ENCODE data around the gene PIR. TPM values are rescaled to one million over a fixed set of nuclear protein-coding genes. Genes with fewer than 3 reads are reported as not detected.

PIR gene
- total RNA-seq, 3 donors from 2014 or later (not counting 1 experiment from before 2014, with no cell fraction given): 0.57 TPM; not detected in 2

GRCh38 chrX:15515931-15516330 lies 22.8 kb upstream of the PIR start:
- Mint-ChIP-seq H3K36me3 (no peaks in the 10 kb centered on the region), H3K4me3 (no peak overlapping the region), H3K9me3 (no peaks in the 10 kb centered on the region), H3K27ac (no peak overlapping the region), H3K27me3 (ENCODE audit: low read depth in 2 of 2) (peaks cover 0 to 13% of the 10 kb centered on the region in 2 donors), H3K4me1 (no peaks in the 10 kb centered on the region)
- Histone ChIP-seq H3K4me1 (ENCODE audit: control insufficient read depth, insufficient read depth, low read length) (no peaks in the 10 kb centered on the region), H3K27ac (ENCODE audit: low read length) (no peak overlapping the region), H3K27me3 (ENCODE audit: control insufficient read depth, insufficient read depth, low read length) (no peaks in the 10 kb centered on the region), H3K36me3 (ENCODE audit: control insufficient read depth, insufficient read depth, low read length) (no peaks in the 10 kb centered on the region), H3K9me3 (ENCODE audit: control insufficient read depth, insufficient read depth, low read length) (no peaks in the 10 kb centered on the region), H3K4me3 (ENCODE audit: low read length) (no peak overlapping the region)
- DNase-seq: no peak
- 22% methylated on average over 6 of the region's 6 CpGs for WGBS (ENCODE audit: insufficient coverage)
- intact Hi-C loops (cut with micrococcal nuclease): no loop called here
- no peak for TF ChIP-seq CTCF (IDR thresholded peaks at IDR 0.05)
- ATAC-seq: no peak

- H3K36me3 Mint-ChIP-seq: no peaks in the 10 kb centered on the region
- DNase-seq: no peak
- Histone ChIP-seq H3K27me3 (ENCODE audit: control insufficient read depth, insufficient read depth, low read length) (no peaks in the 10 kb centered on the region), H3K4me3 (ENCODE audit: low read length) (no peak overlapping the region), H3K4me1 (ENCODE audit: control insufficient read depth, insufficient read depth, low read length) (no peaks in the 10 kb centered on the region), H3K27ac (ENCODE audit: low read length) (no peak overlapping the region), H3K9me3 (ENCODE audit: control insufficient read depth, insufficient read depth, low read length) (no peaks in the 10 kb centered on the region), H3K36me3 (ENCODE audit: control insufficient read depth, insufficient read depth, low read length) (no peaks in the 10 kb centered on the region)
- no peaks in the 10 kb centered on the region for H3K9me3 Mint-ChIP-seq
- no peaks in the 10 kb centered on the region for H3K4me1 Mint-ChIP-seq
- peaks cover 0 to 18% of the 10 kb centered on the region in 2 donors for H3K27me3 Mint-ChIP-seq (ENCODE audit: low read depth in 2 of 2)
- no peak overlapping the region for H3K4me3 Mint-ChIP-seq
- no peak for TF ChIP-seq CTCF (IDR thresholded peaks at IDR 0.05)
- intact Hi-C loops (cut with micrococcal nuclease): no loop called here
- H3K27ac Mint-ChIP-seq: no peak overlapping the region
- ATAC-seq: no peak
- WGBS (ENCODE audit: insufficient coverage): no CpG with 5 or more reads among the region's 1 CpG
Measured at GRCh38 chrX:15514279-15514678, 21.1 kb upstream of the PIR start.

GRCh38 chrX:15512401-15512965 lies 19.4 kb upstream of the PIR start:
- intact Hi-C loops (cut with micrococcal nuclease): no loop called here
- Mint-ChIP-seq H3K36me3 (no peaks in the 10 kb centered on the region), H3K27ac (no peak overlapping the region), H3K4me1 (no peaks in the 10 kb centered on the region), H3K9me3 (no peaks in the 10 kb centered on the region), H3K27me3 (ENCODE audit: low read depth in 2 of 2) (peaks cover 0 to 23% of the 10 kb centered on the region in 2 donors), H3K4me3 (no peak overlapping the region)
- TF ChIP-seq CTCF (IDR thresholded peaks at IDR 0.05): no peak
- no peaks in the 10 kb centered on the region for H3K36me3 ChIP-seq (ENCODE audit: control insufficient read depth, insufficient read depth, low read length)
- ATAC-seq: no peak
- WGBS (ENCODE audit: insufficient coverage): 66% methylated on average over 3 of the region's 4 CpGs
- no peak for DNase-seq
- no peak overlapping the region for H3K4me3 ChIP-seq (ENCODE audit: low read length)
- H3K27ac ChIP-seq (ENCODE audit: low read length): no peak overlapping the region
- H3K27me3 ChIP-seq (ENCODE audit: control insufficient read depth, insufficient read depth, low read length): no peaks in the 10 kb centered on the region
- no peaks in the 10 kb centered on the region for H3K4me1 ChIP-seq (ENCODE audit: control insufficient read depth, insufficient read depth, low read length)
- no peaks in the 10 kb centered on the region for H3K9me3 ChIP-seq (ENCODE audit: control insufficient read depth, insufficient read depth, low read length)

- no peaks in the 10 kb centered on the region for H3K9me3 Mint-ChIP-seq
- WGBS (ENCODE audit: insufficient coverage): 0% methylated on average over 1 of the region's 1 CpG
- no peaks in the 10 kb centered on the region for H3K36me3 ChIP-seq (ENCODE audit: control insufficient read depth, insufficient read depth, low read length)
- H3K4me1 Mint-ChIP-seq: no peaks in the 10 kb centered on the region
- no peaks in the 10 kb centered on the region for H3K4me1 ChIP-seq (ENCODE audit: control insufficient read depth, insufficient read depth, low read length)
- peaks cover 0 to 32% of the 10 kb centered on the region in 2 donors for H3K27me3 Mint-ChIP-seq (ENCODE audit: low read depth in 2 of 2)
- H3K4me3 ChIP-seq (ENCODE audit: low read length): no peak overlapping the region
- TF ChIP-seq CTCF (IDR thresholded peaks at IDR 0.05): no peak
- intact Hi-C loops (cut with micrococcal nuclease): no loop called here
- H3K36me3 Mint-ChIP-seq: no peaks in the 10 kb centered on the region
- DNase-seq (no peak), ATAC-seq (no peak)
- no peaks in the 10 kb centered on the region for H3K27me3 ChIP-seq (ENCODE audit: control insufficient read depth, insufficient read depth, low read length)
- no peak overlapping the region for H3K27ac Mint-ChIP-seq
- no peaks in the 10 kb centered on the region for H3K9me3 ChIP-seq (ENCODE audit: control insufficient read depth, insufficient read depth, low read length)
- H3K27ac ChIP-seq (ENCODE audit: low read length): no peak overlapping the region
- H3K4me3 Mint-ChIP-seq: no peak overlapping the region
Measured at GRCh38 chrX:15511563-15511962, 18.4 kb upstream of the PIR start.

Data from natural killer cell (primary cell).